ENCODE results near the gene OGFOD2.

DNA sequence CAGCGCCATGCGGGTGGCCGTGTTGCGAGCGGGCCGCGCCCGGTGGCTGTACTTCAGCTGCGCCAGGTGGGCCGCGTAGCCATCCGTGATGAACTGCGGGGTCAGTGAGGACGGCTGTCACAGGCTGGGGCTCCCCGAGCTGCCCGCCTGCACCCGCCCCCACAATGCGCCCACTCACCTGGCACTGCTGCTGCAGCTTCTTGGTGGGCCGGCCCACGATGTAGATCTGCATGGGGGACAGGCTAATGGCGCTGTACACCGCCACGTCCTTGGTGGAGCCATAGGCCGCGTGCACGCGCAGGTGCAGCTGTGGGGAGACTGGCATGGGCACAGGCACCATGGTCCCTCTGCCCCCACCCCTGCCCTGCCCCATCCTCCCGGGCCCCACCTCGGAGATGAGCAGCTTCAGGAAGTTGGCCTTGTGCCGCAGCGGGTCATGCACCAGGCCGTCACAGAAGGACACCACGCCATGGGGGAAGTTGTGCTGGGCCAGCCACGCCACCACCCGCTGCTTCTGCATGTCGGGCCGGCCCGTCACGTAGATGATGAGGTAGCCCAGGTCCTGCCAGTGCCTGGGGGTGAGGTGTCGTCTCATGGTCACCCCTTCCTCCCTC lies 11.3 kb downstream of the OGFOD2 start:
- TF ChIP-seq, protein P1, sequence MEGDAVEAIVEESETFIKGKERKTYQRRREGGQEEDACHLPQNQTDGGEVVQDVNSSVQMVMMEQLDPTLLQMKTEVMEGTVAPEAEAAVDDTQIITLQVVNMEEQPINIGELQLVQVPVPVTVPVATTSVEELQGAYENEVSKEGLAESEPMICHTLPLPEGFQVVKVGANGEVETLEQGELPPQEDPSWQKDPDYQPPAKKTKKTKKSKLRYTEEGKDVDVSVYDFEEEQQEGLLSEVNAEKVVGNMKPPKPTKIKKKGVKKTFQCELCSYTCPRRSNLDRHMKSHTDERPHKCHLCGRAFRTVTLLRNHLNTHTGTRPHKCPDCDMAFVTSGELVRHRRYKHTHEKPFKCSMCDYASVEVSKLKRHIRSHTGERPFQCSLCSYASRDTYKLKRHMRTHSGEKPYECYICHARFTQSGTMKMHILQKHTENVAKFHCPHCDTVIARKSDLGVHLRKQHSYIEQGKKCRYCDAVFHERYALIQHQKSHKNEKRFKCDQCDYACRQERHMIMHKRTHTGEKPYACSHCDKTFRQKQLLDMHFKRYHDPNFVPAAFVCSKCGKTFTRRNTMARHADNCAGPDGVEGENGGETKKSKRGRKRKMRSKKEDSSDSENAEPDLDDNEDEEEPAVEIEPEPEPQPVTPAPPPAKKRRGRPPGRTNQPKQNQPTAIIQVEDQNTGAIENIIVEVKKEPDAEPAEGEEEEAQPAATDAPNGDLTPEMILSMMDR (IDR thresholded peaks at IDR 0.05), result no peak
- TF ChIP-seq POLR2A (IDR thresholded peaks at IDR 0.05) (no peak), POLR2AphosphoS5 (IDR thresholded peaks at IDR 0.05) (no peak)
